ENCODE results near the gene YKT6.
"Not testable (repeated sequence)": the region's sequence is repeated elsewhere in the genome, so short reads cannot be mapped to it uniquely, and the experiment has no call there.

YKT6 gene

GRCh38 chr7:44161371-44161770 lies 39.4 kb upstream of the YKT6 start:
- H3K36me3 Mint-ChIP-seq (ENCODE audit: low read depth) = no peaks in the 10 kb centered on the region
- no peaks in the 10 kb centered on the region for H3K4me1 Mint-ChIP-seq (ENCODE audit: low read depth)
- no peak overlapping the region for H3K27ac Mint-ChIP-seq
- H3K27me3 Mint-ChIP-seq = no peaks in the 10 kb centered on the region
- no peak overlapping the region for H3K4me3 Mint-ChIP-seq
- DNase-seq = no peak
- no peaks in the 10 kb centered on the region for H3K9me3 Mint-ChIP-seq

DNA sequence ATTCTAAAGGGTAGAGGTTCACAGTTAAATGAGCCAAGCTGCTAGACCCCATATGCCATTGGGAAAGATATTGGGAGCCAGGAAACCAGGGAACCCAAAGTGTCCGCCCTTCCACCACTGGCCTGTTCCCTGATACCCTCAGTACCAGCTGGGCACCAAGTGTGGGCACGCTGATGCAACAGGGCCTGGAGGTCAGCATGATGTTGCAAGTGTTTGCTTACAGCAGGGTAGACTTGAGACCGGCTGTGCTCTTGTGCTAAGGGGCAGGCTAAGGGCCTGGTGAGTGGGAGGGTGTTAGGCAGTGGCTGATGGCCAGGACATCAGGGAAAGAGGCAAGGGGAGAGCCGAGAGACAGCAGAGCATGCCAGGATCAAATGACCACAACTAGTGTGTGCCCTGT lies 38.6 kb upstream of the YKT6 start:
- DNase-seq = no peak
- H3K9me3 Mint-ChIP-seq = no peaks in the 10 kb centered on the region
- no peaks in the 10 kb centered on the region for H3K4me1 Mint-ChIP-seq (ENCODE audit: low read depth)
- no peaks in the 10 kb centered on the region for H3K36me3 Mint-ChIP-seq (ENCODE audit: low read depth)
- H3K4me3 Mint-ChIP-seq = no peak overlapping the region
- H3K27me3 Mint-ChIP-seq = no peaks in the 10 kb centered on the region
- H3K27ac Mint-ChIP-seq = no peak overlapping the region

DNA sequence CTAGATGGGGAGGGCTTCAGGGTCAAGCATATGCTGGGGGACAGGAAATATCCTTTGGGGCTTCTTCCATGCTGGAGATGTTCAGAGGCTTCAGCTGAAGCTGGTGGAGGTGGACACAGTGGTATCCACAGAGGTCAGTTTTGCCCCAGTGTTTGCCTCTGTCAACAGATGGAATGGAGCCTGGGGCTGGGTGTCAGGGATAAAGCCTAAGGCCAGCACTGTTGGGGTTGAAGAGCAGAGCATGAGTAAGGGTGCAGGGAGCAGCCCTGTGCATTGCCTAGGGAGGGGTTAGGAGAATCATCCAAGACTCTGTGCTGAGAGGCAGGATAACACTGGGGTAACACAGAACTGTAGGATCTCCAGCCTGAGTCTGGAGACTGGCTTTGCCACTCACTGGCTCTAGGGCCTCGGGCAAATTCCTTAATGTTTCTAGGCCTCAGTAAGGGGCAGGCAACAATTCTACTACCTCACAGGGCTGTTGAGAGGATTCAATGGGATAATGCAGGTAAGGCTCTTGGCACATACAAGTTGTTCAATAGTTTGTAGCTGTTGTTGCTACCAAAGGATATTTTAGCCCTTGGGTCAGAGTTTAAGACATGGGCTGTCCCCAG lies 37.9 kb upstream of the YKT6 start:
- Mint-ChIP-seq H3K27ac (no peak overlapping the region), H3K27me3 (no peaks in the 10 kb centered on the region), H3K36me3 (ENCODE audit: low read depth) (no peaks in the 10 kb centered on the region), H3K9me3 (no peaks in the 10 kb centered on the region), H3K4me3 (no peak overlapping the region), H3K4me1 (ENCODE audit: low read depth) (peaks cover 5% of the 10 kb centered on the region)
- no peak for DNase-seq

GRCh38 chr7:44163591-44163990 lies 37.2 kb upstream of the YKT6 start:
- no peak for DNase-seq
- Mint-ChIP-seq H3K27ac (no peak overlapping the region), H3K27me3 (no peaks in the 10 kb centered on the region)

GRCh38 chr7:44167920-44168319 lies 32.9 kb upstream of the YKT6 start:
- no peaks in the 10 kb centered on the region for H3K9me3 Mint-ChIP-seq

More at GRCh38 chr7:44163591-44163990, 37.2 kb upstream of the YKT6 start:
- H3K4me1 Mint-ChIP-seq (ENCODE audit: low read depth) = peaks cover 6% of the 10 kb centered on the region
- no peak overlapping the region for H3K4me3 Mint-ChIP-seq
- H3K36me3 Mint-ChIP-seq (ENCODE audit: low read depth) = no peaks in the 10 kb centered on the region
- H3K9me3 Mint-ChIP-seq = no peaks in the 10 kb centered on the region

DNA sequence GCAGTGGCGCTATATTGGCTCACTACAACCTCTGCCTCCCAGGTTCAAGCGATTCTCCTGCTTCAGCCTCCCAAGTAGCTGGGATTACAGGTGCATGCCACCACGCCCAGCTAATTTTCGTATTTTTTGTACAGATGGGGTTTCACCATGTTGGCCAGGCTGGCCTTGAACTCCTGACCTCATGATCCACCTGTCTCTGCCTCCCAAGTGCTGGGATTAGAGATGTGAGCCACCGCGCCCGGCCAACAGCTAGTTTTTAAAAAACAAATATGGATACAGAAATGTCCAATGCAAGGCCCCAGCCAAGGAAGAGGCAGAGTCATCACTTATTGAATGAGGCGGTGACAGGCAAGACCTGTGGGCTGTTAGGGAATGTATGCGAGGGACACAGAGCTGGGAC lies 28.9 kb upstream of the YKT6 start:
- H3K4me3 Mint-ChIP-seq; H3K9me3 Mint-ChIP-seq; H3K27me3 Mint-ChIP-seq; H3K36me3 Mint-ChIP-seq (ENCODE audit: low read depth); H3K4me1 Mint-ChIP-seq (ENCODE audit: low read depth); DNase-seq; H3K27ac Mint-ChIP-seq: not testable (repeated sequence)

More at GRCh38 chr7:44167920-44168319, 32.9 kb upstream of the YKT6 start:
- Mint-ChIP-seq H3K4me3 (no peak overlapping the region), H3K27ac (no peak overlapping the region), H3K36me3 (ENCODE audit: low read depth) (no peaks in the 10 kb centered on the region), H3K27me3 (no peaks in the 10 kb centered on the region), H3K4me1 (ENCODE audit: low read depth) (peaks cover 6% of the 10 kb centered on the region)
- no peak for DNase-seq

- H3K27me3 Mint-ChIP-seq = peaks cover 3% of the 10 kb centered on the region
- no peak overlapping the region for H3K27ac Mint-ChIP-seq
- no peak overlapping the region for H3K4me3 Mint-ChIP-seq
- no peaks in the 10 kb centered on the region for H3K9me3 Mint-ChIP-seq
- peaks cover 6% of the 10 kb centered on the region for H3K4me1 Mint-ChIP-seq (ENCODE audit: low read depth)
- DNase-seq = no peak
- no peaks in the 10 kb centered on the region for H3K36me3 Mint-ChIP-seq (ENCODE audit: low read depth)
Measured at GRCh38 chr7:44172352-44172751, 28.4 kb upstream of the YKT6 start.

DNA sequence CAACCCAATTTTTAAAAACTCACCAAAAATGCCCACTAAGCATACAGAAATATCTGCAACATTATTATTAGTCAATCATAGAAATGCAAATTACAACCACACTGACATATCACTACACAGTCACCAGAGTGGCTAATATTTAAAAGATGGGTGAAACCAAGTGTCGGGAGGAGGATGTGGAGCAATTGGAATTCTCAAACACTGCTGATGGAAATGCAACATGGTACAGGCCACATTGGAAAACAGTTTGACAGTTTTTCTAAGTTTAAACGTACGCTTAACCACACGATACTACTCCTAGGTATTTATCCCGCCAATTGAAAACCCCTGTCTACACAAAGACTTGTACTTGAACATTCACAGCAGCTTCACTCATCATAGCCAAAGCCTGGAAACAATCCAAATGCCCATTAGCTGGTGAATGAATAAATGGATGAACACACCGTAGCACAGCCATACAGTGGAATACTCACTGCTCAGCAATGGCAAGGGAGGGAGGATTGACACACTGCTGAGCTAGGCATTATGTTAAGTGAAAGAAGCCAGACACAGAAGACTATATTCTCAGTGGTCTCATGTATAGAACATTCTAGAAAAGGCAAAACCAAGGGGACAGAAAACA lies 27.9 kb upstream of the YKT6 start:
- peaks cover under 1% of the 10 kb centered on the region for H3K4me1 Mint-ChIP-seq (ENCODE audit: low read depth)
- H3K27ac Mint-ChIP-seq = no peak overlapping the region
- H3K9me3 Mint-ChIP-seq = no peaks in the 10 kb centered on the region
- H3K4me3 Mint-ChIP-seq = no peak overlapping the region
- H3K36me3 Mint-ChIP-seq (ENCODE audit: low read depth) = no peaks in the 10 kb centered on the region
- DNase-seq = no peak
- H3K27me3 Mint-ChIP-seq = peaks cover 6% of the 10 kb centered on the region

- H3K9me3 Mint-ChIP-seq = no peaks in the 10 kb centered on the region
- no peaks in the 10 kb centered on the region for H3K36me3 Mint-ChIP-seq (ENCODE audit: low read depth)
- no peak overlapping the region for H3K27ac Mint-ChIP-seq
- no peak for DNase-seq
- H3K4me1 Mint-ChIP-seq (ENCODE audit: low read depth) = no peaks in the 10 kb centered on the region
- peaks cover 10% of the 10 kb centered on the region for H3K27me3 Mint-ChIP-seq
- no peak overlapping the region for H3K4me3 Mint-ChIP-seq
Measured at GRCh38 chr7:44173911-44174693, 26.7 kb upstream of the YKT6 start.

DNA sequence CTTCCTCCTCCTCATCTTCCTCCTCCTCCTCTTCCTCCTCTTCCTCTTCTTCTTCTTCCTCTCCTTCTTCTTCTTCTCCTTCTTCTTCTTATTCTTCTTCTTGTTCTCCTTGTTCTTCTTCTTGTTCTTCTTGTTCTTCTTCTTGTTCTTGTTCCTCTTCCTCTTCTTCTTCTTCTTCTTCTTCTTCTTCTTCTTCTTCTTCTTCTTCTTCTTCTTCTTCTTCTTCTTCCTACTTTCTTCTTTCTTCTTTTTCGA lies 26.2 kb upstream of the YKT6 start:
- H3K36me3 Mint-ChIP-seq (ENCODE audit: low read depth); H3K9me3 Mint-ChIP-seq; H3K4me1 Mint-ChIP-seq (ENCODE audit: low read depth); H3K27ac Mint-ChIP-seq; H3K4me3 Mint-ChIP-seq; DNase-seq: not testable (repeated sequence)
- peaks cover 10% of the 10 kb centered on the region for H3K27me3 Mint-ChIP-seq

DNA sequence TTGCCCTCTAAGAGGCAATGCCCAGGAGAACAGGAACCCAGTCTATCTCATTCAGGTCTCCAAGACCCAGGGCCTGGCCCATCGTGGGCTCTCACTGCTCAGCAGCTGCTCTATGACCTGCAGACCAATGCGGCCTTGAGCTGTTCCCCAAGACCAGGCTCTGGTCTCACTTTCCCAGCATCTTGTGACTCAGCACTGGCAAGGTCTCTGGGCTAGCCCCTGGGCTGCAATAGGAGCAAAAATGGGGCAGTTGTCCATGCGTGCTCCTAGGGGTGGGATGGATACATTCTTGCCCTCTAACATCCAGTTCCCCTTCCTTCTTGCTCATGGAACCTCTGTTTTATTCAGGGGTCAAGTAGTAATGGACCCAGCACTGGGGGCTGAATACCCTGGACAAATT lies 25.0 kb upstream of the YKT6 start:
- H3K4me1 Mint-ChIP-seq (ENCODE audit: low read depth) = no peaks in the 10 kb centered on the region
- peaks cover 10% of the 10 kb centered on the region for H3K27me3 Mint-ChIP-seq
- no peaks in the 10 kb centered on the region for H3K36me3 Mint-ChIP-seq (ENCODE audit: low read depth)
- H3K4me3 Mint-ChIP-seq = no peak overlapping the region
- no peak for DNase-seq
- H3K9me3 Mint-ChIP-seq = no peaks in the 10 kb centered on the region
- no peak overlapping the region for H3K27ac Mint-ChIP-seq

DNA sequence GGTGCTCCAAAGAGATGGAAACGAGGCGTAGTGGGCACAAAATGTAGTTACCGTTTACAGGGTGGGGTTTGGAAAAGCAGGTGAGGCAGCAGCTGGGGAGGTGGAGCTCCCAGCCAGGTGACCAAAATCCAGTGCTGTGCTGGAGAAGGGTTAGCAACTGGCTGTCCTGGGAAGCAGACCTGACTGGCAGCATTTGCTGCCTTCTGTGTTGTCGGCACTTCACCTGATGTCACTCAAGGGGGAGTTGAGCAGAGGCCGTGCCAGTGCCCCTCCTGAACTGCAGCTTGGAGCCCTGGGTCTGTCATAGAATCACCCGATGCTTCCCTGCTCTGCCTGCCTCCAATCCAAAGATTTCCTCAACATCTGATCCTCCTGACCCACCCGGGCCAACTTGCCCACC lies 24.3 kb upstream of the YKT6 start:
- no peak for DNase-seq
- H3K36me3 Mint-ChIP-seq (ENCODE audit: low read depth) = no peaks in the 10 kb centered on the region
- no peak overlapping the region for H3K4me3 Mint-ChIP-seq
- no peak overlapping the region for H3K27ac Mint-ChIP-seq
- H3K4me1 Mint-ChIP-seq (ENCODE audit: low read depth) = no peaks in the 10 kb centered on the region
- no peaks in the 10 kb centered on the region for H3K9me3 Mint-ChIP-seq
- peaks cover 10% of the 10 kb centered on the region for H3K27me3 Mint-ChIP-seq

GRCh38 chr7:44177570-44178131 lies 23.1 kb upstream of the YKT6 start:
- H3K9me3 Mint-ChIP-seq = no peaks in the 10 kb centered on the region
- H3K27ac Mint-ChIP-seq = no peak overlapping the region
- H3K36me3 Mint-ChIP-seq (ENCODE audit: low read depth) = no peaks in the 10 kb centered on the region
- no peaks in the 10 kb centered on the region for H3K4me1 Mint-ChIP-seq (ENCODE audit: low read depth)
- no peak overlapping the region for H3K4me3 Mint-ChIP-seq
- no peak for DNase-seq
- H3K27me3 Mint-ChIP-seq = peaks cover 10% of the 10 kb centered on the region

DNA sequence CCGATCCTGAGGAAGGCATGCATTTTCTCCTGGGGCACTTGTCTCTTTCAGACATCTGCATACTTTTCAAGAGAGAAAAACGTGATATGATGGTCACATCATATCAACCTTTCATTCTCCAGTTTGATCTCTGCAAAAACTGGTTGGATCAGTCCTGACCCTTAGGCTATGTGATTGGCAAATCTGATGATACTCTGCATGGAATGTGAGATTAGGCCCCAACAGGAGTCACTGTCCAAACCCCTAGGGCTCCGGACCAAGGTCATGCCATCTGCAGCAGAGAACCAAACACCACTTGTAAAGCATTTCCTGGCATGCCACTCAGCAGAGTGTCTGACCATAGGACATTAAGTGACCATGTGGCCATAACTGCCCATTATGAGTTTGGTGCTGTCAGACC lies 20.1 kb upstream of the YKT6 start:
- Mint-ChIP-seq H3K4me1 (ENCODE audit: low read depth) (no peaks in the 10 kb centered on the region), H3K9me3 (no peaks in the 10 kb centered on the region), H3K4me3 (no peak overlapping the region), H3K27ac (no peak overlapping the region), H3K36me3 (ENCODE audit: low read depth) (no peaks in the 10 kb centered on the region), H3K27me3 (peaks cover 13% of the 10 kb centered on the region)
- no peak for DNase-seq

DNA sequence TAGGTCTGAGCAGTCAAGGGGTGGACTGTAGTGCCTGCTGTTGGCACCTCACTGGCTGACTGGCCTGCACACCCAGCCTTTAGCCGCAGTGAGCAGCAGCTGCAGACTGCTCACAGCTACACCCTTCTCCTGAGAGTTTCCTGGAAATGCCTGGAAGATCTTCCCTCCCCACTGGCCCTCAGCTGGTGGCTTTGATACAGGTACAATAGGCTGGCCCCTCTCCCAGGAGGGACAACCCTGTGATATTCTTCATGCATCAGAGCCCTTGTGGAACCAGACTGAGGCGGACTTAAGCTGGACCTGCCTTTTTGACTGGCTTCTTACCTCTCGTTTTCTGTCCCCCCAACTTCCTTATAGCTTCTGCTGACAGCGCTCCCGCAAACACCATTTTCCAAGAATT lies 18.0 kb upstream of the YKT6 start:
- no peaks in the 10 kb centered on the region for H3K9me3 Mint-ChIP-seq
- H3K27ac Mint-ChIP-seq = no peak overlapping the region
- peaks cover 7% of the 10 kb centered on the region for H3K27me3 Mint-ChIP-seq
- H3K36me3 Mint-ChIP-seq (ENCODE audit: low read depth) = no peaks in the 10 kb centered on the region
- DNase-seq = no peak
- no peak overlapping the region for H3K4me3 Mint-ChIP-seq
- H3K4me1 Mint-ChIP-seq (ENCODE audit: low read depth) = no peaks in the 10 kb centered on the region
